Endometrial microvascular endothelial cells (primary cell): ENCODE measurements around the gene CLCN1. TPM values are rescaled to one million over a fixed set of nuclear protein-coding genes. Genes with fewer than 3 reads are reported as not detected.

Experiments
- total RNA-seq: library from RNA; depleted of rRNA; stranded (reverse); fragments of >200 nt; gene quantifications from one replicate; pipeline ENCODE4 v1.2.3, GENCODE V29; 2015; ENCODE audit errors: inconsistent ontology term

Gene CLCN1
- total RNA-seq, 1 donor from 2014 or later, result not detected

Other genes starting within 250 kb of the CLCN1 start
- not detected for gene PIP, start 184.0 kb upstream of the CLCN1 start, total RNA-seq
- not detected for gene TAS2R39, start 132.7 kb upstream of the CLCN1 start, total RNA-seq
- gene TAS2R40, start 94.1 kb upstream of the CLCN1 start, total RNA-seq, result not detected
- 212 TPM for gene GSTK1, start 52.7 kb upstream of the CLCN1 start, total RNA-seq
- not detected for gene TMEM139, start 31.2 kb upstream of the CLCN1 start, total RNA-seq
- 18.4 TPM for gene CASP2, start 27.8 kb upstream of the CLCN1 start, total RNA-seq
- gene FAM131B, start 46.6 kb downstream of the CLCN1 start, total RNA-seq, result 1.7 TPM
- 485 TPM for gene ZYX, start 65.2 kb downstream of the CLCN1 start, total RNA-seq
- gene EPHA1, start 92.7 kb downstream of the CLCN1 start, total RNA-seq, result 0.28 TPM
- gene TAS2R60, start 127.3 kb downstream of the CLCN1 start, total RNA-seq, result not detected
- gene TAS2R41, start 161.8 kb downstream of the CLCN1 start, total RNA-seq, result not detected